Measurements from ENCODE around the gene GASK1A. TPM values are rescaled to one million over a fixed set of nuclear protein-coding genes. Genes with fewer than 3 reads are reported as not detected.

GASK1A gene
- total RNA-seq, 2 experiments from 2014 or later, result 0.28 TPM; not detected in 1

DNA sequence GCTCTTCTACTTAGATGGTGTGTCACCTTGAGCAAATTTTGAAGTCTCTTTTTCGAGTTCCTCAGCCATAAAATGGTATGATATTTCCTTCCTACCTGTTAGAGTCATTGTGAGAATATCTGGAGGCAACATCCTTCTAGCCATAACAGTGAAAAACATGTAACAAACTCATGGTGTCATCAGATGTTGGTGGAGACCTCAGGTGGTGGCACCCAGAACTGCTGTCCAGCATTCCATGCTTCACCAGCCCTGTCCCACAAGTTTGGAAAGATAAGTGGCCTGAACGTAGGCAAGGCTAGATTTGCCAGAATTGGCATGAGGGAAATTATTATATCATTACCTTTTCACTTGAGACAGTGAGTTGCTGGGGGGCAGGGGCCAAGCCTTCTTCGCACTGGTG lies 30.4 kb downstream of the GASK1A start:
- peaks cover 29% of the 10 kb centered on the region for H3K4me1 Mint-ChIP-seq (ENCODE audit: low read depth)
- H3K27me3 Mint-ChIP-seq, result no peaks in the 10 kb centered on the region
- H3K9me3 Mint-ChIP-seq, result no peaks in the 10 kb centered on the region
- no peak overlapping the region for H3K4me3 Mint-ChIP-seq
- CTCF ChIA-PET, result no interaction called here
- POLR2A ChIA-PET, result no interaction called here
- TF ChIP-seq, protein P1, sequence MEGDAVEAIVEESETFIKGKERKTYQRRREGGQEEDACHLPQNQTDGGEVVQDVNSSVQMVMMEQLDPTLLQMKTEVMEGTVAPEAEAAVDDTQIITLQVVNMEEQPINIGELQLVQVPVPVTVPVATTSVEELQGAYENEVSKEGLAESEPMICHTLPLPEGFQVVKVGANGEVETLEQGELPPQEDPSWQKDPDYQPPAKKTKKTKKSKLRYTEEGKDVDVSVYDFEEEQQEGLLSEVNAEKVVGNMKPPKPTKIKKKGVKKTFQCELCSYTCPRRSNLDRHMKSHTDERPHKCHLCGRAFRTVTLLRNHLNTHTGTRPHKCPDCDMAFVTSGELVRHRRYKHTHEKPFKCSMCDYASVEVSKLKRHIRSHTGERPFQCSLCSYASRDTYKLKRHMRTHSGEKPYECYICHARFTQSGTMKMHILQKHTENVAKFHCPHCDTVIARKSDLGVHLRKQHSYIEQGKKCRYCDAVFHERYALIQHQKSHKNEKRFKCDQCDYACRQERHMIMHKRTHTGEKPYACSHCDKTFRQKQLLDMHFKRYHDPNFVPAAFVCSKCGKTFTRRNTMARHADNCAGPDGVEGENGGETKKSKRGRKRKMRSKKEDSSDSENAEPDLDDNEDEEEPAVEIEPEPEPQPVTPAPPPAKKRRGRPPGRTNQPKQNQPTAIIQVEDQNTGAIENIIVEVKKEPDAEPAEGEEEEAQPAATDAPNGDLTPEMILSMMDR (IDR thresholded peaks at IDR 0.05), result no peak
- H3K4me1 ChIP-seq (ENCODE audit: insufficient read depth, low read length), result peaks cover 20% of the 10 kb centered on the region
- H3K27ac ChIP-seq (ENCODE audit: low read depth in 1 of 2, low read length in 2 of 2), result no peak overlapping the region
- peaks cover 28 to 35% of the 10 kb centered on the region in 2 experiments for H3K9me3 ChIP-seq (ENCODE audit: control insufficient read depth in 1 of 2, insufficient read depth in 1 of 2, low read length in 2 of 2)
- H3K27ac Mint-ChIP-seq, result no peak overlapping the region
- no peaks in the 10 kb centered on the region for H3K27me3 ChIP-seq (ENCODE audit: control insufficient read depth in 1 of 2, insufficient read depth in 2 of 2, low read length in 2 of 2)
- H3K36me3 Mint-ChIP-seq (ENCODE audit: low read depth), result no peaks in the 10 kb centered on the region
- DNase-seq, result no peak
- intact Hi-C loops (cut with DNase I, micrococcal nuclease), result no loop called here
- H3K4me3 ChIP-seq (ENCODE audit: low read length), result no peak overlapping the region
- no peaks in the 10 kb centered on the region for H3K36me3 ChIP-seq (ENCODE audit: insufficient read depth, low read length)
- no peak for ATAC-seq (ENCODE audit: poor library complexity)

DNA sequence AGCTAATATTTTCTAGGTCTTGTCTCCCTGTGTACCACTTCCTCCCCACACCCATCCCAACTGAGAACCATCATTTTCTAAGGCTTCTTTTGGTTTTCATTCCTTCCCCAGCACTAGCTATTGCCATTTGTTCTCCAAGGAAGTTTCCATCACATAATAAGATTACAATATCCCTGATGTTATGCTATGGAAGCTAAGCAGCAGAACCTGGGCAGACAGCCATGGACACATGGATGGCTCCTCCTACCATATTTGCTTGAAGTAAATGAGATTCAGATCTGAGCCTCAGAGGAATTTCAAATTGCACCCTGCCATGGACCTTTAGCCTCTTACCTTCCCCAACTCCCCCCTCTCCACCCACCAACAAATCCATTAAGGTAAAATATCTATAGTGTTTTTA lies 31.5 kb downstream of the GASK1A start:
- H3K4me1 Mint-ChIP-seq (ENCODE audit: low read depth), result peaks cover 21% of the 10 kb centered on the region
- peaks cover 28% of the 10 kb centered on the region for H3K4me1 ChIP-seq (ENCODE audit: insufficient read depth, low read length)
- H3K4me3 Mint-ChIP-seq, result no peak overlapping the region
- peaks cover 38 to 46% of the 10 kb centered on the region in 2 experiments for H3K9me3 ChIP-seq (ENCODE audit: control insufficient read depth in 1 of 2, insufficient read depth in 1 of 2, low read length in 2 of 2)
- no peaks in the 10 kb centered on the region for H3K36me3 ChIP-seq (ENCODE audit: insufficient read depth, low read length)
- DNase-seq, result no peak
- ChIA-PET POLR2A (no interaction called here), CTCF (interaction anchor here (0.5 kb wide), 1 partner anchor 394 kb away, joined by 4 read pairs; no protein-coding TSS in a partner anchor)
- H3K27me3 ChIP-seq (ENCODE audit: control insufficient read depth in 1 of 2, insufficient read depth in 2 of 2, low read length in 2 of 2), result no peaks in the 10 kb centered on the region
- ATAC-seq (ENCODE audit: poor library complexity), result no peak
- H3K36me3 Mint-ChIP-seq (ENCODE audit: low read depth), result no peaks in the 10 kb centered on the region
- TF ChIP-seq, protein P1 (IDR thresholded peaks at IDR 0.05), result no peak
- intact Hi-C loops (cut with DNase I, micrococcal nuclease), result loop anchor here in 1 of 2 experiments (10.0 kb wide), 1 partner anchor 374 kb away; no protein-coding TSS in a partner anchor
- H3K9me3 Mint-ChIP-seq, result no peaks in the 10 kb centered on the region
- no peak overlapping the region for H3K4me3 ChIP-seq (ENCODE audit: low read length)
- no peaks in the 10 kb centered on the region for H3K27me3 Mint-ChIP-seq
- H3K27ac ChIP-seq (ENCODE audit: low read depth in 1 of 2, low read length in 2 of 2), result no peak overlapping the region
- H3K27ac Mint-ChIP-seq, result no peak overlapping the region

DNA sequence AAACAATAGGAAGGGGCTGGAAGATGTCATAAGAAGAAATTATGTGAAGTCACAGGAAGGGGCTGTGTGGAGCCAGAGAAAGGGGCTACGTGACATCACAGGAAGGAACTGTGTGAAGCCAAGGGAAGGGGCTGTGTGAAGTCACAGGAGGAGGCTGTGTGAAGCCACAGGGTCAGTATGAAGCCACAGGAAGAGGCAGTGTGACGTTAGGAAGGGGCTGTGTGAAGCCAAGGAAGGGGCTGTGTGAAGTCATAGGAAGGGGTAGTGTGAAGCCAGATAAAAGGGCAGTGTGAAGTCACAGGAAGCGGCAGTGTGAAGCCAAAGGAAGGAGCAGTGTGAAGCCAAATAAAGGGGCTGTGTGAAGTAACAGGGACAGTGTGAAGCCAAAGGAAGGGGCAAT lies 32.5 kb downstream of the GASK1A start:
- DNase-seq (peak in 2 of 14 experiments; percentile 34 to 49), ATAC-seq (ENCODE audit: poor library complexity) (no peak)
- POLR2A ChIA-PET, result no interaction called here
- no peaks in the 10 kb centered on the region for H3K9me3 Mint-ChIP-seq
- no peaks in the 10 kb centered on the region for H3K27me3 ChIP-seq (ENCODE audit: control insufficient read depth in 1 of 2, insufficient read depth in 2 of 2, low read length in 2 of 2)
- peaks cover 11% of the 10 kb centered on the region for H3K4me1 Mint-ChIP-seq (ENCODE audit: low read depth)
- H3K27ac Mint-ChIP-seq, result no peak overlapping the region
- no peaks in the 10 kb centered on the region for H3K36me3 Mint-ChIP-seq (ENCODE audit: low read depth)
- H3K4me3 ChIP-seq (ENCODE audit: low read length), result no peak overlapping the region
- peaks cover 48 to 56% of the 10 kb centered on the region in 2 experiments for H3K9me3 ChIP-seq (ENCODE audit: control insufficient read depth in 1 of 2, insufficient read depth in 1 of 2, low read length in 2 of 2)
- no peaks in the 10 kb centered on the region for H3K27me3 Mint-ChIP-seq
- H3K4me3 Mint-ChIP-seq, result no peak overlapping the region
- peaks cover 38% of the 10 kb centered on the region for H3K4me1 ChIP-seq (ENCODE audit: insufficient read depth, low read length)
- CTCF ChIA-PET, result no interaction called here
- intact Hi-C loops (cut with DNase I, micrococcal nuclease), result loop anchor here in 1 of 2 experiments (10.0 kb wide), 1 partner anchor 373 kb away; no protein-coding TSS in a partner anchor
- TF ChIP-seq, protein P1 (IDR thresholded peaks at IDR 0.05), result no peak
- H3K27ac ChIP-seq (ENCODE audit: low read depth in 1 of 2, low read length in 2 of 2), result peak overlapping the region; percentile 37 to 66
- no peaks in the 10 kb centered on the region for H3K36me3 ChIP-seq (ENCODE audit: insufficient read depth, low read length)
